ENCODE results near the gene PCSK5. TPM values are rescaled to one million over a fixed set of nuclear protein-coding genes. Genes with fewer than 3 reads are reported as not detected.

PCSK5 gene
- polyA plus RNA-seq, 1 donor (not counting 4 experiments of a cell fraction or from before 2014, with no cell fraction given) = 1.9 TPM

DNA sequence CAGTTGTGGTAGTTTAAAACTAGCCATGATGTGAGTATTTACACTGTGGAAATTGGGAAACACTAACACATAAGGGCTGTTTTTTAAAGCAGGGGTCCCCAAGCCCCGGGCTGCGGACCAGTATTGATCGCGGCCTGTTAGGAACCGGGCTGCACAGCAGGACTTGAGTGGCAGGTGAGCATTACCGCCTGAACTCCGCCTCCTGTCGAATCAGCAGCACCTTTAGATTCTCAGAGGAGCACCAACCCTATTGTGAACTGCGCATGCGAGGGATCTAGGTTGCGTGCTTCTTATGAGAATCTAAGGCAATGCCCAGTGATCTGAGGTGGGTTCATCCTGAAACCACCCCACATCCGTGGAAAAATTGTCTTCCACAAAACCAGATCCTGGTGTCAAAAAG lies 127.8 kb downstream of the PCSK5 start:
- H4K20me1 ChIP-seq (ENCODE audit: control insufficient read depth, extremely low read depth, insufficient read depth, low read length) = no peaks in the 10 kb centered on the region
- H3K27ac ChIP-seq (ENCODE audit: control insufficient read depth, insufficient read depth, low read length) = no peak overlapping the region
- no peak overlapping the region for H3K9ac ChIP-seq (ENCODE audit: control insufficient read depth, extremely low read depth, insufficient read depth, low read length)
- no peaks in the 10 kb centered on the region for H3K9me1 ChIP-seq (ENCODE audit: control insufficient read depth, extremely low read depth, insufficient read depth, low read length)
- H3K9me3 ChIP-seq (ENCODE audit: control insufficient read depth, low read depth, low read length) = no peaks in the 10 kb centered on the region
- no peaks in the 10 kb centered on the region for H3K79me2 ChIP-seq (ENCODE audit: control insufficient read depth, insufficient read depth, low read length)
- TF ChIP-seq, protein P1, sequence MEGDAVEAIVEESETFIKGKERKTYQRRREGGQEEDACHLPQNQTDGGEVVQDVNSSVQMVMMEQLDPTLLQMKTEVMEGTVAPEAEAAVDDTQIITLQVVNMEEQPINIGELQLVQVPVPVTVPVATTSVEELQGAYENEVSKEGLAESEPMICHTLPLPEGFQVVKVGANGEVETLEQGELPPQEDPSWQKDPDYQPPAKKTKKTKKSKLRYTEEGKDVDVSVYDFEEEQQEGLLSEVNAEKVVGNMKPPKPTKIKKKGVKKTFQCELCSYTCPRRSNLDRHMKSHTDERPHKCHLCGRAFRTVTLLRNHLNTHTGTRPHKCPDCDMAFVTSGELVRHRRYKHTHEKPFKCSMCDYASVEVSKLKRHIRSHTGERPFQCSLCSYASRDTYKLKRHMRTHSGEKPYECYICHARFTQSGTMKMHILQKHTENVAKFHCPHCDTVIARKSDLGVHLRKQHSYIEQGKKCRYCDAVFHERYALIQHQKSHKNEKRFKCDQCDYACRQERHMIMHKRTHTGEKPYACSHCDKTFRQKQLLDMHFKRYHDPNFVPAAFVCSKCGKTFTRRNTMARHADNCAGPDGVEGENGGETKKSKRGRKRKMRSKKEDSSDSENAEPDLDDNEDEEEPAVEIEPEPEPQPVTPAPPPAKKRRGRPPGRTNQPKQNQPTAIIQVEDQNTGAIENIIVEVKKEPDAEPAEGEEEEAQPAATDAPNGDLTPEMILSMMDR (optimal IDR thresholded peaks at IDR 0.05 in 1 of 3, IDR thresholded peaks at IDR 0.05 in 1 of 3, conservative IDR thresholded peaks at IDR 0.05 in 1 of 3; ENCODE audit: extremely low read depth in 1 of 3, insufficient read depth in 2 of 3, low read length in 3 of 3) = no peak
- TF ChIP-seq EZH2 (IDR thresholded peaks at IDR 0.05; ENCODE audit: low read length) = no peak
- no peak overlapping the region for H2AFZ ChIP-seq (ENCODE audit: control insufficient read depth, low read length)
- FAIRE-seq (no peak), DNase-seq (ENCODE audit: low read depth, low spot score) (no peak)
- H3K4me1 ChIP-seq (ENCODE audit: control insufficient read depth, extremely low read depth, insufficient read depth, low read length) = no peaks in the 10 kb centered on the region
- dilution Hi-C loops (cut with MboI; ENCODE audit: extremely low pct_ligation_motif_present, low sequenced_read_pairs) = no loop called here
- H3K4me2 ChIP-seq (ENCODE audit: control insufficient read depth, extremely low read depth, insufficient read depth, low read depth, low read length) = no peak overlapping the region
- no peaks in the 10 kb centered on the region for H3K36me3 ChIP-seq (ENCODE audit: control insufficient read depth in 2 of 2, extremely low read depth in 1 of 2, insufficient read depth in 2 of 2, low read length in 2 of 2)
- H3K4me3 ChIP-seq (ENCODE audit: control insufficient read depth in 2 of 3, extremely low read depth in 1 of 3, insufficient read depth in 2 of 3, low read depth in 1 of 3, low read length in 3 of 3) = no peak overlapping the region
- no peaks in the 10 kb centered on the region for H3K27me3 ChIP-seq (ENCODE audit: control insufficient read depth, extremely low read depth, insufficient read depth, low read length)

DNA sequence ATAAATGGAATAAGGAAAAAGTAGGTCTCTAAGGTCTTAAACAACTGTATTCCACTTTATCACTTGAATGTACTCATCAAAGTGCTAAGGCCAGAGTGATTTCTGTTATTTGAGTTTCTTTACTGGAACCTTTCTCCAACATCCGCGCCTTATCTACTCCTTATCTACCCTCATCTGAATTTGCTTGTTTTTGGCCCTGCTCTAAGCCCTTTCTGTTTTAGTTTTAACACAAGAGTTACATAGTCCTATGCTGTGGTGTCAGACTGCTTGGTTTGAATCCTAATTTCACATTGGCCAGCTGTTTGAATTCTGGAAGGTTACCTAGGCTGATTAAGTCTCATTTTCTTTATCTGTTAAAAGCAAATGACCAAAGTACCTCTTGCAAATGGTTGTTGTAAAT lies 128.3 kb downstream of the PCSK5 start:
- no peaks in the 10 kb centered on the region for H3K9me3 ChIP-seq (ENCODE audit: control insufficient read depth, low read depth, low read length)
- DNase-seq (ENCODE audit: low read depth, low spot score) (no peak), FAIRE-seq (no peak)
- no peak for TF ChIP-seq EZH2 (IDR thresholded peaks at IDR 0.05; ENCODE audit: low read length)
- TF ChIP-seq, protein P1 (optimal IDR thresholded peaks at IDR 0.05 in 1 of 3, IDR thresholded peaks at IDR 0.05 in 1 of 3, conservative IDR thresholded peaks at IDR 0.05 in 1 of 3; ENCODE audit: extremely low read depth in 1 of 3, insufficient read depth in 2 of 3, low read length in 3 of 3) = no peak
- no peak overlapping the region for H3K4me3 ChIP-seq (ENCODE audit: control insufficient read depth in 2 of 3, extremely low read depth in 1 of 3, insufficient read depth in 2 of 3, low read depth in 1 of 3, low read length in 3 of 3)
- no peaks in the 10 kb centered on the region for H3K27me3 ChIP-seq (ENCODE audit: control insufficient read depth, extremely low read depth, insufficient read depth, low read length)
- no peaks in the 10 kb centered on the region for H3K4me1 ChIP-seq (ENCODE audit: control insufficient read depth, extremely low read depth, insufficient read depth, low read length)
- dilution Hi-C loops (cut with MboI; ENCODE audit: extremely low pct_ligation_motif_present, low sequenced_read_pairs) = no loop called here
- no peak overlapping the region for H3K27ac ChIP-seq (ENCODE audit: control insufficient read depth, insufficient read depth, low read length)
- H2AFZ ChIP-seq (ENCODE audit: control insufficient read depth, low read length) = no peak overlapping the region
- H3K9me1 ChIP-seq (ENCODE audit: control insufficient read depth, extremely low read depth, insufficient read depth, low read length) = no peaks in the 10 kb centered on the region
- no peak overlapping the region for H3K4me2 ChIP-seq (ENCODE audit: control insufficient read depth, extremely low read depth, insufficient read depth, low read depth, low read length)
- H3K36me3 ChIP-seq (ENCODE audit: control insufficient read depth in 2 of 2, extremely low read depth in 1 of 2, insufficient read depth in 2 of 2, low read length in 2 of 2) = no peaks in the 10 kb centered on the region
- no peaks in the 10 kb centered on the region for H4K20me1 ChIP-seq (ENCODE audit: control insufficient read depth, extremely low read depth, insufficient read depth, low read length)
- no peak overlapping the region for H3K9ac ChIP-seq (ENCODE audit: control insufficient read depth, extremely low read depth, insufficient read depth, low read length)
- no peaks in the 10 kb centered on the region for H3K79me2 ChIP-seq (ENCODE audit: control insufficient read depth, insufficient read depth, low read length)
